ENCODE data around the gene MAP6. TPM values are rescaled to one million over a fixed set of nuclear protein-coding genes. Genes with fewer than 3 reads are reported as not detected.
A peak's percentile ranks its signal among the peaks of the same experiment; 100 is the strongest.
"Not testable (repeated sequence)": the region's sequence is repeated elsewhere in the genome, so short reads cannot be mapped to it uniquely, and the experiment has no call there.

The MAP6 gene
- total RNA-seq, 1 donor from 2014 or later = 6.0 TPM

GRCh38 chr11:75589051-75589450, 79.8 kb downstream of the MAP6 start:
- no peaks in the 10 kb centered on the region for H3K36me3 Mint-ChIP-seq (ENCODE audit: insufficient read depth)
- TF ChIP-seq, protein P1, sequence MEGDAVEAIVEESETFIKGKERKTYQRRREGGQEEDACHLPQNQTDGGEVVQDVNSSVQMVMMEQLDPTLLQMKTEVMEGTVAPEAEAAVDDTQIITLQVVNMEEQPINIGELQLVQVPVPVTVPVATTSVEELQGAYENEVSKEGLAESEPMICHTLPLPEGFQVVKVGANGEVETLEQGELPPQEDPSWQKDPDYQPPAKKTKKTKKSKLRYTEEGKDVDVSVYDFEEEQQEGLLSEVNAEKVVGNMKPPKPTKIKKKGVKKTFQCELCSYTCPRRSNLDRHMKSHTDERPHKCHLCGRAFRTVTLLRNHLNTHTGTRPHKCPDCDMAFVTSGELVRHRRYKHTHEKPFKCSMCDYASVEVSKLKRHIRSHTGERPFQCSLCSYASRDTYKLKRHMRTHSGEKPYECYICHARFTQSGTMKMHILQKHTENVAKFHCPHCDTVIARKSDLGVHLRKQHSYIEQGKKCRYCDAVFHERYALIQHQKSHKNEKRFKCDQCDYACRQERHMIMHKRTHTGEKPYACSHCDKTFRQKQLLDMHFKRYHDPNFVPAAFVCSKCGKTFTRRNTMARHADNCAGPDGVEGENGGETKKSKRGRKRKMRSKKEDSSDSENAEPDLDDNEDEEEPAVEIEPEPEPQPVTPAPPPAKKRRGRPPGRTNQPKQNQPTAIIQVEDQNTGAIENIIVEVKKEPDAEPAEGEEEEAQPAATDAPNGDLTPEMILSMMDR (IDR thresholded peaks at IDR 0.05; ENCODE audit: unreplicated experiment) = no peak

GRCh38 chr11:75588051-75588481, 80.8 kb downstream of the MAP6 start:
- no peak overlapping the region for H3K27ac Mint-ChIP-seq
- TF ChIP-seq, protein P1 (IDR thresholded peaks at IDR 0.05; ENCODE audit: unreplicated experiment) = no peak
- no peaks in the 10 kb centered on the region for H3K36me3 Mint-ChIP-seq (ENCODE audit: insufficient read depth)
- H3K27me3 Mint-ChIP-seq = peaks cover 3% of the 10 kb centered on the region
- H3K4me3 Mint-ChIP-seq (ENCODE audit: low read depth) = no peak overlapping the region
- no peaks in the 10 kb centered on the region for H3K9me3 Mint-ChIP-seq (ENCODE audit: low read depth)
- peaks cover 14% of the 10 kb centered on the region for H3K4me1 Mint-ChIP-seq (ENCODE audit: low read depth)
- no peak for DNase-seq (ENCODE audit: low spot score, unreplicated experiment)

More at GRCh38 chr11:75589051-75589450, 79.8 kb downstream of the MAP6 start:
- Mint-ChIP-seq H3K9me3 (ENCODE audit: low read depth) (no peaks in the 10 kb centered on the region), H3K4me1 (ENCODE audit: low read depth) (peaks cover 16% of the 10 kb centered on the region), H3K27me3 (peaks cover 3% of the 10 kb centered on the region), H3K27ac (no peak overlapping the region), H3K4me3 (ENCODE audit: low read depth) (no peak overlapping the region)
- DNase-seq (ENCODE audit: low spot score, unreplicated experiment) = no peak

DNA sequence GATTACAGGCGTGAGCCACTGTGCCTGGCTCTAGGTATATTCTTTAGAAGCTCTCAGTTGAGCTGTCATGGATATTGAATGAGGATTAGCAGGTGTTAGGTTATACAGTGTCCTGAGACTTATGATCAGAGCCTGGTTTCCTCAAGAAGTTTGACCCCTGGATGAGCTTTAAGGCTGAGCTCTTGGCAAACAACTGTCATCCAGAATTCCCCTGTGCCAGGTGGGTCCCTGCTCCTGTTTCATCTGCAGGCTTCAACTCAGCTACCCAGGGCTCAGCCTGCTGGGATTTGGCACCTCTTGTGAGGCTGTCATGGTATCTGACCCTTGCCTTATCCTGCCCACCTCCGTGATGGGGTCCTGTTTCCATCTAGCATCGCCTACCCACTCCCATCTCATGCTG, 82.4 kb downstream of the MAP6 start:
- Mint-ChIP-seq H3K36me3 (ENCODE audit: insufficient read depth) (no peaks in the 10 kb centered on the region), H3K4me1 (ENCODE audit: low read depth) (peaks cover 6% of the 10 kb centered on the region), H3K9me3 (ENCODE audit: low read depth) (no peaks in the 10 kb centered on the region), H3K4me3 (ENCODE audit: low read depth) (no peak overlapping the region), H3K27ac (no peak overlapping the region), H3K27me3 (no peaks in the 10 kb centered on the region)
- DNase-seq (ENCODE audit: low spot score, unreplicated experiment) = no peak
- TF ChIP-seq, protein P1 (IDR thresholded peaks at IDR 0.05; ENCODE audit: unreplicated experiment) = no peak

GRCh38 chr11:75585293-75585670, 83.6 kb downstream of the MAP6 start:
- Mint-ChIP-seq H3K9me3 (ENCODE audit: low read depth) (no peaks in the 10 kb centered on the region), H3K4me3 (ENCODE audit: low read depth) (peak overlapping the region; percentile 35), H3K27me3 (no peaks in the 10 kb centered on the region), H3K4me1 (ENCODE audit: low read depth) (peaks cover 6% of the 10 kb centered on the region), H3K27ac (no peak overlapping the region), H3K36me3 (ENCODE audit: insufficient read depth) (no peaks in the 10 kb centered on the region)
- no peak for DNase-seq (ENCODE audit: low spot score, unreplicated experiment)
- TF ChIP-seq, protein P1 (IDR thresholded peaks at IDR 0.05; ENCODE audit: unreplicated experiment) = no peak

- DNase-seq (ENCODE audit: low spot score, unreplicated experiment); H3K27me3 Mint-ChIP-seq; H3K36me3 Mint-ChIP-seq (ENCODE audit: insufficient read depth); H3K4me1 Mint-ChIP-seq (ENCODE audit: low read depth); H3K9me3 Mint-ChIP-seq (ENCODE audit: low read depth): not testable (repeated sequence)
- H3K27ac Mint-ChIP-seq = peak overlapping the region; percentile 94
- peak overlapping the region; percentile 79 for H3K4me3 Mint-ChIP-seq (ENCODE audit: low read depth)
Observed at GRCh38 chr11:75584659-75585292, 84.1 kb downstream of the MAP6 start.
